Activated CD4-positive, alpha-beta T cell treated with anti-CD3 and anti-CD28 coated beads, Interleukin-2, amount 50 U/mL, for 1 hour (primary cell): ENCODE results near the gene IFITM1.
"Not testable (repeated sequence)": the region's sequence is repeated elsewhere in the genome, so short reads cannot be mapped to it uniquely, and the experiment has no call there.

Experiments used
- DNase-seq: peaks from one replicate; pipeline ENCODE4 v3.0.0-alpha.2; 2020

IFITM1 gene

DNA sequence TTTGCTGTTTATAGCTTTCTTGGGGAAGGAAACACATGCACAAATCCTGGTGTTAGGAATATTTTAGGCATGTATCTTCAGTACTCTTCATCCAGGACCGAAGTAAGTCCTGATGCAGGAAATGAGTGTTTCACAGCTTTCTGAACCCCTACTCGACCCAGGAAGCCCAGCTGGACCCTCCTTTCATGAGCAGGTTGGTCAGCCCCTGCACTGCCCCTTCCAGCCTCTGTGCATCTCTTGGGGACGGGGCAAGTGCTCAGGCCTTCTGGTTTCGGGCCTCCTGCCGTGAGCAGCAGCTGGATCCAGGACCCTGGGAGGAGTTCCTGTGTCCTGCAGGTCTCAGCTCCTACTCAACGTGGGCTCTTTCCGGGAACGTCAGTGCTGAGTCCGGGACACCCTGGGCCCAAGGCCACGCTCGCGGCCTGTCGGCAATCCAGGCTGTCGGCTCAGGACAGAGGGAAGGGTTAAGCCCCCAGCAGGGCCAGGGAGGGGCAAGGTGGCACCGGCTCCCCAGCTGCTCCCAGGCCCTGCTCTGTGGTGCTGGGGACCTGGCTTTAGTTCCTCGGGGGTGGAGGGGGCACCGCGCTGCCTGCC is 3.8 kb upstream of the IFITM1 start:
- DNase-seq = not testable (repeated sequence)

DNA sequence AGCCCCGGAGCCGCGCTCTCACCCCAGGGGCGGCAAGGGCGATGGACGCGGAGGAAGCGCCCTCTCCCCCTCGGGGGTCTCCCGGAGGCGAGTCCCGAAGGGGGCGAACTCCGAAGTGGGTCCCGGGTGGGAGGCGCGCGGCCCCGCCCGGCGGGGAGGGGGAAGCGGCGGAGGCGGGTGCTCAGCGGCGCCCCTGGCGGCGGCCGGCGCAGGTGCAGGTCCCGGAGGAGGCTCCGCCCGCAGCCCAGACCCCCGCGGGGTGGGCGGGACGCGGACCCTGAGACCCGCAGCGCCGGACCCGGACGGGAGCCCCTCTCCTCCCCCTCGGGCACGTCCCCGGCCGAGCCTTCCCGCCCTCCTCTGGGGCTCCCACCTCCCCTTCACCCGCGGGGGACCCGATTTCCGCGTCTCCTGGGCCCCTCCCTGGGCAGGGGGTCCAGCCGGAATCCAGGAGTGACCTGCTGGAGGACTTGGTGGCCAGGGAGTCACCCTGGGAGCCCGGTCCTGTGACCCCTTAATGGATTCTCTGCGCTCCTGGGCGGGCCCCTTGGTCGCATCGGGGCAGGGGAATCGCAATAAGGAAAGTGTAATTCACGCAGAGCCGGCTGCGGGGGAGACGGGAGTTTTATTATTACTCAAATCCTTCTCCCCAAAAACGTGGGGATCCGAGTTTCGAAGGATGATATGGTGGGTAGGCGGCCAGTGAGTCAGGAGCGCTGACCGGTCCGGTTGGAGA is 2.7 kb upstream of the IFITM1 start:
- DNase-seq = not testable (repeated sequence)

DNA sequence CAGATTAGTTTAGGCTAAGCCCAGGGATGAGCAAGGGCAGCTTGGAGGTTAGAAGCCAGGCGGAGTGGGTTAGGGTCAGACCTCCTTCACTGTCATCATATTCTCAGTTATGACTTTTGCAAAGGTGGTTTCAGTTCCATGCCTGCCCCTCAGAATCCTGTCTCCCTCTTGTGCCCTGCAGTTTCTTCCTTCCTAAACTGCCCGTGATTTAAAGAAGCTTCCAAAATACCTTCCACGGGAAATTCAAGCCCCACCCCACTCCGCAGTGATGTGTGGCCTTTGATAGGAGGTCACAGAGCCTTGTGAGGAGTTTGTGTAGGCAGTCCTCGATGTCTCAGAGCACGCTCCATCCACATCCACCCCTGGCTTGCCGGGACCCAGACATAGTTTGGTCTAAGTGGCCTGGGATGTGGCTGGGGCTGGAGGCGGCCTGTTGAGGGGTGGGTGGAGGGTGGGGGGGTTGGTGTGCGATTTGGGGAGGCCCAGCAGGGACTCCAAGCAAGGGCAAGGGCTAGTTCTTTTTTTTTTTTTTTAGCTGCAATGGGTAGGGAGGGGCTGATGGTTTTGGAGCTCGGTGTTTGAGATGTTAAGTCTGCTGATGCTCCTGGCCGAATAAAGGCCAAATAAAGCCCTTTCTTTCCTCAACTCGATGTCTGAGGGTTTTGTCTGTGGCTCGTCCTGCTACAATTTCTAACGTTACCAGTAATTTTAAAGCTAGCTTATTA is 1.6 kb upstream of the IFITM1 start:
- no peak for DNase-seq

DNA sequence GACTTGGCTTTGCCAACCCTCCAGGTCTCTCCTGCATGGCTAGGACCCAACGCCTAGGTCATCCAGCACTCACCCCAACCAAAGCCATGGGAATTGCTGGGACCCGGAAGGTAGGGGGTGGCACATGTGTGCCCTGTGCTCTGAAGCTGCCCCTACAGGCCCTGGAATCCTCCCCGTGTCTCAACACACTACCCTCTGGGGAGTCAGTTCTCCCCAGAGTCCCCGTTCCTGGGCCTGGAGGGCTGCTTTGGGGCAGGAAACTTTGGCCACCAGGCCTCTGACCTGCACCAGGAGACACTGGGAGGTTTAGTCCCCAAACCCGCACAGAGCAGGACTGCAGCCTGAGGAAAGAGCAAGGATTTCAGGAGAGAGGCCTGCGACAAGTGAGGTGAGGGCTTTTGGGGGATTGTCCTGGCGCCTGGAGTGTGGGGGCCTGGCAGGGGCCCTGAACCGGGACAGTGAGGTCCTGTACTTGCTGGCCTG is 495 bp upstream of the IFITM1 start:
- DNase-seq = no peak

DNA sequence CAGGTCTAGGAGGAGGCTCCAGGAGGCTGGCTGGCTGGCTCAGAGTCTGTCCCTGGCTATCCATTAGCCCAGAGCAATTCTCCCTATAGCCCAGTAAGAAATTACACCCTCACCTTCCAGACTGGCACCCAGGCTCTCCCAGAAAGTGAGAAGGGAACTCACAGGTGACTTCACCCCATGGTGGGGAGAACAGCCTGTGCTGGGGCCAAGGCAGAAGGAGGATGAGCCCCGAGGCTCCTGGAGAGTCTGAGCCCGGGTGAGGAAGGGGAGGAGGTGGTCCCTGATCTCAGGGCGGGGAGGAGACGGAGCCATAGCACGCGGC is 675 bp downstream of the IFITM1 start:
- DNase-seq = not testable (repeated sequence)

DNA sequence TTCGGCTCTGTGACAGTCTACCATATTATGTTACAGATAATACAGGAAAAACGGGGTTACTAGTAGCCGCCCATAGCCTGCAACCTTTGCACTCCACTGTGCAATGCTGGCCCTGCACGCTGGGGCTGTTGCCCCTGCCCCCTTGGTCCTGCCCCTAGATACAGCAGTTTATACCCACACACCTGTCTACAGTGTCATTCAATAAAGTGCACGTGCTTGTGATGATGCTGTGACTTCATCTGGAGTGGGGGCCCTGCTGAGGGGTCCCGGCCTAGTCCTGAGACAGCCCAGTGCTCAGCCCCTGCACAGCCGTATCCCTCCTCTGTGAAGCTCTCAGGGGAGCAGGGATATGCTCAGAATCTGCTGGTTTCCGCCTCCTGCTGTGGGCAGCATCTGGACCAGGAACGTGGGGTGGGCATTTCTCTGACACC is 1.2 kb downstream of the IFITM1 start:
- DNase-seq = no peak

DNA sequence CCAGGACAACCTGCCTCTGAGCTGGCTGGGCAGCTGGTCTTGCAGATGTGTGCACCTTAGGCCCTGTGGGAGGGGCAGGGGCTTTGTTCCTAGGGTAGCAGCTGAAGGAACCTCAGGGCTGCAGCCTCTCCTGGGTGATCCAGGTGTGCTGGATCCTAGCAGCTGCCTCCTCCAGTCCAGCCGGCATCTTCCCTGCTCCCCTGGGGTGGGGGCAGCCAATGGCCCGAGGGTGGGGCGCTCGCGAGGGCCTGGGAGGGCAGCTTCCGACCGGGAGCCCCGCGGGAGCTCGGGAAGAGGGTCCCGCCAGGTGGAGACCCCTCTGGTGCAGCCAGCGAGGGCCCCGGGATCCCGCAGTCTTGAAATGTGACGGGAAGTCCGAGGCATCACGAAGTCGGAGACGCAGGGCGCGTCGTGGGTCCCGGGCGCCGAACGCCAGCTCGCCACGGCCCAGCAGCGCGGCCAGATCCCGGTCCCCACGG is 1.7 kb downstream of the IFITM1 start:
- no peak for DNase-seq

DNA sequence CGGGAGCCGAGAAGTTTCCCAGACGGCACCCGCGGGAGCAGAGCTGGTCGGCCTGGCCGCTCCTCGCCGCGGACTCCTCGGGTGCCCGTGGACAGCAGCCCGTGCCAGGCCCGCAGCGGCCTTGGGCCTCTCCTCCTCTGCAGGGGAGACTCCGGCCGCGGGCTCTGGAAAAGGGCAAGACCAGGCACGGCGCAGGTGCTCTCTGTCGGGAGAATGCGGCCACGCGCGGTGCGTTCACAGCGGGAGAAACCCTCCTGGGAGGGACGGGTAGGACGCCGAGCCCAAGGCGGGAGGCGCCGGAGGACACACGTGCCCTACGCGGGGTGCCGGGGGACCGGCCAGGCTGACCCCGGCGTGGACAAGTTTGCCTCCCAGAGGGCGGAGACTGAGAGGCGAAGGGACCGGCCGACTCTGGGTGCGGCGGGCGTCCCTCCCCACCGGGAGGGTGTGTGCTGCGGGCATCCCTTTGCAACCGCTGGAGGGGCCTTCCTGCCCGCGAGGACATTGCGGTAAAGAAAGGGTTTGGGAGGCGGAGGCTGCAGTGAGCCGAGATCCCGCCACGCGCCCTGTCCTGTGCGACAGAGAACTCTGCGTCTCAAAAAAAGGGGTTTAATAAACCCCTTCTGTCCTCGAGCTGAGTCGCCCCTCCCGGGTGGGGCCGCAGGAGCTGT is 2.3 kb downstream of the IFITM1 start:
- DNase-seq = no peak

DNA sequence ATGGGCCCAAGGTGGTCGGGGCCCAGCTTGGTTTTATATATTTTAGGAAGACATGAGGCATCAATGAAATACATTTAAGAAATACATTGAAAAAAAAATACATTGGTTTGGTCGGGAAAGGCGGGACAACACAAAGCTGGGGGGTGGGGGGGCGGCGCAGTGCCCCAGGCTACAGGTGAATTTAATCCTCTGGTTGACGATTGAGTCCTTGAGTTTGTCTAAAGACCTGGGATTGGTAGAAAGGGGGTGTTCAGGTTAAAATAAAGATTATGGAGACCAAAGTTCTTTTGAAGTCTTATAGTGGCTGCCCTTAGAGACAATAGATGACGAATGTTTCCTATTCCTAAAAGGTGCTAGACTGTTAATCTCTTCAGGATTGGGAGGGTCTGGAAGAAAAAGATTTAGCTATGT is 3.1 kb downstream of the IFITM1 start:
- DNase-seq = no peak

DNA sequence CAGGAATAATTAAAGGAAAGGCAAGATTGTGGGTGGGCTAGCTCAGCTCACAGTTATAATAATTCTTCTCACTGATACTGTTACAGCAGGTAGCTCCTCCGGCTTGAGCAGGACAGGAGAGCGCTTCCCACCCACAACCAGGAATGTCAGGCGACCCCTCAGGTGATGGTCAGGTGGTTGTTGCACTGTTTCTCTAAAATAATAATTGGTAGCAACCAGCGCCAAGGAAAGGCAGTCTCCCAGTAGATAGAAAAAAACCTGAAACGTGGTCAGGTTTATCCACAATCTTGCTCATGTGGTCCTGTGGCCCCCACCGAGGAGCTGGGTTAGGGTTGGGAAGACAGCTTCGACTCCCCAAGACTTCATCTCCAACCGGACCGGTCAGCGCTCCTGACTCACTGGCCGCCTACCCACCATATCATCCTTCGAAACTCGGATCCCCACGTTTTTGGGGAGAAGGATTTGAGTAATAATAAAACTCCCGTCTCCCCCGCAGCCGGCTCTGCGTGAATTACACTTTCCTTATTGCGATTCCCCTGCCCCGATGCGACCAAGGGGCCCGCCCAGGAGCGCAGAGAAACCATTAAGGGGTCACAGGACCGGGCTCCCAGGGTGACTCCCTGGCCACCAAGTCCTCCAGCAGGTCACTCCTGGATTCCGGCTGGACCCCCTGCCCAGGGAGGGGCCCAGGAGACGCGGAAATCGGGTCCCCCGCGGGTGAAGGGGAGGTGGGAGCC is 4.0 kb downstream of the IFITM1 start:
- not testable (repeated sequence) for DNase-seq

DNA sequence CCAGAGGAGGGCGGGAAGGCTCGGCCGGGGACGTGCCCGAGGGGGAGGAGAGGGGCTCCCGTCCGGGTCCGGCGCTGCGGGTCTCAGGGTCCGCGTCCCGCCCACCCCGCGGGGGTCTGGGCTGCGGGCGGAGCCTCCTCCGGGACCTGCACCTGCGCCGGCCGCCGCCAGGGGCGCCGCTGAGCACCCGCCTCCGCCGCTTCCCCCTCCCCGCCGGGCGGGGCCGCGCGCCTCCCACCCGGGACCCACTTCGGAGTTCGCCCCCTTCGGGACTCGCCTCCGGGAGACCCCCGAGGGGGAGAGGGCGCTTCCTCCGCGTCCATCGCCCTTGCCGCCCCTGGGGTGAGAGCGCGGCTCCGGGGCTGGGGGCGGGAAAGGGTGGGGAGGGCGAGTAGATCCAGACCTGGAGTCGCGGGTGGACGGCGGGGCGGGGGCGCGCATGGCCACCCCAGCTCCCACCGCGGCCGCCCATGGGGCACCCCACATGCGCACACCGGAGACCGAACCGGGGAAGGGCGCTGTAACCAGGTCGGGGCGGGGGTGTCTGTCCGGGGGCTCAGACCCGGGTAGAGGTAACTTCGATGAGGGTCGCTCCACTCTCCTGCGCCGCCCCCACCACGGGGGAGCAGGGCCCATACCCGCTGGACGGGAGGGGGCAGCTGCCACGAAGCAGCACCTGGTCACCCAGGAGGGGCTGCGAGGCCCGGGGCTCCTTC is 4.7 kb downstream of the IFITM1 start:
- DNase-seq = not testable (repeated sequence)

DNA sequence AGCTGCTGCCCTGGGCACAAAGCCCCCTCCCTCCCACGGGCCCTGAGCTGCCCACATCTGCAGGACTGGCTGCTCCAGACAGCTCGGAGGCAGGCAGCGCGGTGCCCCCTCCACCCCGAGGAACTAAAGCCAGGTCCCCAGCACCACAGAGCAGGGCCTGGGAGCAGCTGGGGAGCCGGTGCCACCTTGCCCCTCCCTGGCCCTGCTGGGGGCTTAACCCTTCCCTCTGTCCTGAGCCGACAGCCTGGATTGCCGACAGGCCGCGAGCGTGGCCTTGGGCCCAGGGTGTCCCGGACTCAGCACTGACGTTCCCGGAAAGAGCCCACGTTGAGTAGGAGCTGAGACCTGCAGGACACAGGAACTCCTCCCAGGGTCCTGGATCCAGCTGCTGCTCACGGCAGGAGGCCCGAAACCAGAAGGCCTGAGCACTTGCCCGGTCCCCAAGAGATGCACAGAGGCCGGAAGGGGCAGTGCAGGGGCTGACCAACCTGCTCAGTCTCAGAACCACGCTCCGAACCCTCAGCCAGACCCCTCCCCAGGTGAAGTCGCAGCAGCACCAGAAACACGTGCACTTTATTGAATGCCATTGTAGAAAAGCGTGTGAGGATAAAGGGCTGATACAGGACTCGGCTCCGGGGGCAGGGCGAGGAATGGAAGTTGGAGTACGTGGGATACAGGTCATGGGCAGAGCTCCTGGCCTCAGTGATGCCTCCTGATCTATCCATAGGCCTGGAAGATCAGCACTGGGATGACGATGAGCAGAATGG is 5.5 kb downstream of the IFITM1 start:
- not testable (repeated sequence) for DNase-seq

DNA sequence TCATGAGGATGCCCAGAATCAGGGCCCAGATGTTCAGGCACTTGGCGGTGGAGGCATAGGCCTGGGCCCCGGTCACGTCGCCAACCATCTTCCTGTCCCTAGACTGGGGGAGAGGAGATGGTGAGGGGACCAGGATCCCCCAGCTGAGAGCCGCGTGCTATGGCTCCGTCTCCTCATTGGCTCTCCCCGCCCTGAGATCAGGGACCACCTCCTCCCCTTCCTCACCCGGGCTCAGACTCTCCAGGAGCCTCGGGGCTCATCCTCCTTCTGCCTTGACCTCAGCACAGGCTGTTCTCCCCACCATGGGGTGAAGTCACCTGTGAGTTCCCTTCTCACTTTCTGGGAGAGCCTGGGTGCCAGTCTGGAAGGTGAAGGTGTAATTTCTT is 6.0 kb downstream of the IFITM1 start:
- DNase-seq = not testable (repeated sequence)

DNA sequence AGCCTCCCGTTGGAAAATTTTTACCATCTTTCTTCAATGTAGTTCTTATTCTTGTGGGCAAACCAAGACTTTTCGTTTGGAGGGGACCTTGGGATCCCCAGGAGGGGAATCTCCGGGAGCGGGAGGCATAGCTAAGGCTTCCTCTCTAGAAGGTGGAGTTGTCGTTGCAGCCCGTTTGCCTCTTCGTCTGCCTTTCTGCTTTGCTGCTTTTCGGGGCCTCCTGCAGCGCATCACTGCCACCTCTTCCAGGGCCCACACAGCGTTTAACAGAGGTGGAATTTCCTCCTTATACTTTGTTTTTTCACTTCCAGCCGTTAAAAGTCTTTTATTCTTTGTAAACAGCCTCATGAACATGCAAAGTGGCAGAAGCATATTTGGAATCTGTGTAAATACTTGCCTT is 10.3 kb downstream of the IFITM1 start:
- no peak for DNase-seq

DNA sequence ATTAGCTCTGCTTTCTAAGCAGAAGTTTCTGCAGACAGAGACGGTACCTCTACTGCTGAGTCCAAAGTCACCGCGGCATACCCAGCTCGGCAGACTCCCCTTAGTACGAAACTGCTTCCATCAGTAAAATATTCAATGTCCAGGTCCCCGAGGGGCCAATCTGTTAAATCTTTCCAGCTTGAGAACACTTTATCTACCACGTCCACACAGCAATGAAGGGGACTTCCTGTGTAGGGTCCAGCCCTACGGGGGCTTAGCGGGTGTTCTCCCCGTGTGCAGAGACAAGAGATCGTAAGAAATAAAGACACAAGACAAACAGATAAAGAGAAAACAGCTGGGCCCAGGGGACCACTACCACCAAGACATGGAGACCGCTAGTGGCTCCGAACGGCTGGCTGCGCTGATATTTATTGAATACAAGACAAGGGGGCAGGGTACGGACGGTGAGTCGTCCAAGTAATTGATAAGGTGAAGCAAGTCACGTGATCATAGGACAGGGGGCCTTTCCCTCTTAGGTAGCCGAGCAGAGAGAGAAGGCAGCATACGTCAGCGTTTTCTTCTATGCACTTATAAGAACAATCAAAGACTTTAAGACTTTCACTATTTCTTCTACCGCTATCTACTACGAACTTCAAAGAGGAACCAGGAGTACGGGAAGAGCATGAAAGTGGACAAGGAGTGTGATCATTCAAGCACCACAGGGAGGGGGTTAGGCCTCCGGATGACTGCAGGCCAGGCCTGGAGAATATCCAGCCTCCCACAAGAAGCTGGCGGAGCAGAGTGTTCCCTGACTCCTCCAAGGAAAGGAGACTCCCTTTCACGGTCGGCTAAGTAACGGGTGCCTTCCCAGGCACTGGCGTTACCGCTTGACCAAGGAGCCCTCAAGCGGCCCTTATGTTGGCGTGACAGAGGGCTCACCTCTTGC is 11.0 kb downstream of the IFITM1 start:
- DNase-seq = not testable (repeated sequence)

DNA sequence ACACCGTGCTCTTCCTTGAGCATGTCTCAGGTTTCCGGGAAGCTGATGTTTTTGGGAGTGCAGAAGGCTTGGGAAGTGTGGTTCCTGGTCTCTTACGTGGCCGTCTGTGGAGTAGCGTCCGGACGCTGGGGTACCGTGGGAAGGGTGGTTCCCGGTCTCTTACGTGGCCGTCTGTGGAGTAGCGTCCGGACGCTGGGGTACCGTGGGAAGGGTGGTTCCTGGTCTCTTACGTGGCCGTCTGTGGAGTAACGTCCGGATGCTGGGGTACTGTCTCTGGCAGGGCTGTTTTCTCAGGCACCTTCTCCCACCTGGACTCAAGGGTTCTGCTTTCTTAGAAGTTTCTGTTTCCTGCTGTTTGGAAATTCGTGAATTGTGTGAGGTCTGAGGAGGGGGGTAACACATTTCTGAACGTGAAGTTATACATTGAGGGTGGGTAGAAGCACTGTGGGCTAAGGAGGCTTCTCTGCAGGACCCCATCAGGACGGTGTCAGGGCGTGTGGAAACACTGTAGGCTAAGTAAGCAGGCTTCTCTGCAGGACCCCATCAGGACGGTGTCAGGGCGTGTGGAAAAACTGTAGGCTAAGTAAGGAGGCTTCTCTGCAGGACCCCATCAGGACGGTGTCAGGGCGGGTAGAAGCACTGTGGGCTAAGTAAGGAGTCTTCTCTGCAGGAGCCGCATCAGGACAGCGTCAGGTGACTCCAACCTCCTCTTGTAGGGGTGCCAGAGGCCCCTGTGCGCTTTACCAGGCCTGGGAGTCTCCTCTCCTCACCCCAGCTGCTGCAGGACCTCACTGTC is 12.2 kb downstream of the IFITM1 start:
- DNase-seq = no peak

DNA sequence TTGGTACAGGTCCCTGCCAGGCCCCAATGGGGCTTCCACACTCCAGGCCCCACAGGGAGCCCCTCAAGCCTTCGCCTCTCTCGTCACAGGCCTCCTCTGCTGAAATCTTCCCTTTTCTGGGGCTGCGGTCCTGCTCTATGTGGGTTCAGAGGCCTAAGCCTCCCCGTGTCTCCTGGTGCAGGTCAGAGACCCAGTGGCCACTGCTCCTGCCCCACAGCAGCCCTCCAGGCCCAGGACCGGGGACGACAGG is 12.7 kb downstream of the IFITM1 start:
- no peak for DNase-seq

DNA sequence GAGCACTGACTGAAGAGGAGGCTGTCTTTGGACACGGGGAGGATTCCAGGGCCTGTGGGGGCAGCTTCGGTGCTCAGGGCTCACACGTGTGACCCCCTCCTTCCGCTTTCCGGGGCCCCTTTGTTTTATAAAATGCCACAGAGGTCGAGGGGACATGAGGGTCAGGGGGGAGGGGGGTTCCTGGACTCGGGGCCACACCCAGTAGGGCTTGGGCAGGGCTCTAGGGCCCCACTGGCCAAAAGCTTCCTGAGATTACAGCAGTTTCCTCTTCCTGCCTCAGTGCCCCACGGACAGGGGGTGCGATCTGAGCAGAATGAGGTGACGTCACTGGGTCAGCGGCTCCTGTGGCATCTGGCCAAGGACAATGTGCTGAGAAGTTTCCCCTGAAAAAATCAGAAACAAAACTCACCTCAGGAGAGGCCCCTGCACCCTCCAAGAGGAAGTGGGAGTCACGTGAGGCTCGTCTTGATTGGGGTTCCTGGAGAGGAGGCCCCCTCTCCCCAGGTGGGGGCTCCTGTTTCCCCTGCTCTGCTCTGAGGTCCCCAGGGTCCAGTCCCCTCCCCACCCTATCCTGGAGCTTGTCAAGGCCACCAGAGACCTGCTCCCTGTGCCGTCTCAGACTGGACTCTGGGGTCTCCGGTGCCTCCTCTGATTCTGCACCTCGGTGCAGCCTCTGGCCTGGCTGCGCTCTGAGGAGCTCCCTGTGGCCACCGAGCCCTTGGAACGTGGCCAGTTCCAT is 13.2 kb downstream of the IFITM1 start:
- peak; percentile 57 for DNase-seq

DNA sequence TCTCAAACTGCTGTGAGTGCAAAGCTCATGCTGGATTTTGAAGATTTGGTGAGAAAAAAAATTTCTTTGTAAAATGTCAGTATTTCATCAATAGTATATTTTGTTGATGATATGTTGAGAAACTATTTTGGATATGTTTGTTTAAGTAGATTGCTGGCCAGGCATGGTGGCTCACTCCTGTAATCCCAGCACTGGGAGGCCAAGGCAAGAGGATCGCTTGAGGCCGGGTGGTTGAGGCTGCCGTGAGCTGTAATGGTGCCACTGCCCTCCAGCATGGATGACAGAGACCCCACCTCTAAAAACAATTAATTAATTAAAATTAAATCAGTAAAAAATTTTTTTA is 13.7 kb downstream of the IFITM1 start:
- no peak for DNase-seq
